WERI-Rb-1 (cell line): ENCODE results near the gene VSIG4.

ENCODE experiments used
- DNase-seq: peaks from one replicate; pipeline ENCODE4 v3.0.0-alpha.2; 2020
- H3K27ac ChIP-seq: fragments of 250-450 bp; sonication (Bioruptor Pico); 2 replicates; pipeline ENCODE4 v1.5.1; 2020; ENCODE audit warnings: mild to moderate bottlenecking, moderate library complexity
- H3K27me3 ChIP-seq: fragments of 250-450 bp; sonication (Bioruptor Pico); 2 replicates; pipeline ENCODE4 v1.5.1; 2021; ENCODE audit warnings: mild to moderate bottlenecking, low read depth, moderate library complexity; ENCODE audit not compliant: insufficient read depth, severe bottlenecking
- H3K36me3 ChIP-seq: fragments of 250-450 bp; sonication (Bioruptor Pico); 2 replicates; pipeline ENCODE4 v1.5.1; 2020; ENCODE audit warnings: mild to moderate bottlenecking, moderate library complexity
- H3K4me3 ChIP-seq: 2 replicates; pipeline ENCODE4 v1.5.1; 2011; ENCODE audit warnings: low read depth, mild to moderate bottlenecking, control low read depth, low read length
- H3K9me3 ChIP-seq: fragments of 250-450 bp; sonication (Bioruptor Pico); 2 replicates; pipeline ENCODE4 v1.5.1; 2021; ENCODE audit warnings: mild to moderate bottlenecking, moderate library complexity; ENCODE audit not compliant: severe bottlenecking
- CTCF ChIP-seq: IDR thresholded peaks from 2 replicates; pipeline ENCODE4 v1.5.1; 2011; ENCODE audit warnings: low read depth, mild to moderate bottlenecking, control low read depth, inconsistent platforms, low read length

VSIG4 gene

GRCh38 chrX:66036231-66036630, 3.6 kb downstream of the VSIG4 start:
- Histone ChIP-seq H3K4me3 (no peak overlapping the region), H3K36me3 (no peaks in the 10 kb centered on the region), H3K27ac (no peak overlapping the region), H3K27me3 (no peaks in the 10 kb centered on the region), H3K9me3 (no peaks in the 10 kb centered on the region)
- TF ChIP-seq CTCF, result no peak
- DNase-seq, result no peak

GRCh38 chrX:66035667-66036066, 4.2 kb downstream of the VSIG4 start:
- H3K4me3 ChIP-seq, result no peak overlapping the region
- no peak overlapping the region for H3K27ac ChIP-seq
- no peaks in the 10 kb centered on the region for H3K27me3 ChIP-seq
- no peak for TF ChIP-seq CTCF
- H3K9me3 ChIP-seq, result no peaks in the 10 kb centered on the region
- DNase-seq, result no peak
- H3K36me3 ChIP-seq, result no peaks in the 10 kb centered on the region

DNA sequence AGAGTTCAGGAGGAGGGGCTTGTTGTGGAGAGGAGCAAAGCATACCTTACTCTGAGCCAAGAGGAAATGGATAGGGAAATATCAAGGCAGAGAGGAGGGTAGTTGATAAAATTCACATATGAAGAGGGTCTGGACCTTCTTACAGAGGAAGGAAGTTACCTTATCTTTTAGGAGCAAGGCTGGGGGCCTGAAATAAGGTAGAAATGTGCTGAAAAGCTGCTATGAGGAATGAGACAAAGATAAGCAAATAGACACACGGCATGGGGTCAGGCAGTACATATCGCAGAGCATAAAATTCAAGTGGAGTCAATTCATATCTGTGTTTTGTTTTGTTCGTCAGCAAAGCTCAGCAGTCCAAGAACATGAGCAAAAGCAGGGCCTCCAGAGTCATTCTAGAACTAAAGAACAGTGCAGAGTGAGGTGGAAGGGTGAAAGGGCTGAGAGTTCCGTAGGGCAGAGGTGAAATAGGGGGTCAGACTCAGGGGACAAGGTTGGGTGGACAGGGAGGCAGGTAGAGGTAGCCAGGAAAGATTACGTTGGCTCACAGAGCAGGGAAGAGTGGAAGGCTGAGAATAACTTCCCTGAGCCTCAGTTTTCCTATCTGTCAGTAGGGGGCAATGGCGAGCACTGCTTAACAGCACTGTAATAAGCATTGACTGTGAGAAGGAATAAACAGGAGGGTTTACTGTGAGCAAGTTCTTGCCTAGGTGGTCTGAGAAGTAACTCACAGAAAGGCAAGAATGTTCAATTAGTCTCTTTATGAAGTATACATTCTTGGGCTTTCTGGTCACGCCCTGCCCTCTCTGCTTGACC, 9.2 kb downstream of the VSIG4 start:
- no peaks in the 10 kb centered on the region for H3K36me3 ChIP-seq
- peak; percentile 14 for DNase-seq
- TF ChIP-seq CTCF, result peak; percentile 72
- peaks cover 16% of the 10 kb centered on the region for H3K27me3 ChIP-seq
- H3K4me3 ChIP-seq, result no peak overlapping the region
- no peaks in the 10 kb centered on the region for H3K9me3 ChIP-seq
- no peak overlapping the region for H3K27ac ChIP-seq

- Histone ChIP-seq H3K27ac (no peak overlapping the region), H3K27me3 (peaks cover 16% of the 10 kb centered on the region), H3K4me3 (no peak overlapping the region), H3K36me3 (no peaks in the 10 kb centered on the region), H3K9me3 (no peaks in the 10 kb centered on the region)
- no peak for DNase-seq
- TF ChIP-seq CTCF, result no peak
Observed at GRCh38 chrX:66028936-66029335, 10.9 kb downstream of the VSIG4 start.

- no peak overlapping the region for H3K27ac ChIP-seq
- TF ChIP-seq CTCF, result no peak
- H3K9me3 ChIP-seq, result no peaks in the 10 kb centered on the region
- H3K27me3 ChIP-seq, result peaks cover 24% of the 10 kb centered on the region
- no peak for DNase-seq
- H3K4me3 ChIP-seq, result no peak overlapping the region
- H3K36me3 ChIP-seq, result no peaks in the 10 kb centered on the region
Observed at GRCh38 chrX:66024570-66024969, 15.3 kb downstream of the VSIG4 start.

- Histone ChIP-seq H3K27ac (no peak overlapping the region), H3K9me3 (no peaks in the 10 kb centered on the region), H3K27me3 (peaks cover 28% of the 10 kb centered on the region), H3K36me3 (no peaks in the 10 kb centered on the region), H3K4me3 (no peak overlapping the region)
- no peak for TF ChIP-seq CTCF
- no peak for DNase-seq
Observed at GRCh38 chrX:66024092-66024467, 15.8 kb downstream of the VSIG4 start.
